ENCODE results near the gene TACR3. TPM values are rescaled to one million over a fixed set of nuclear protein-coding genes. Genes with fewer than 3 reads are reported as not detected.
"Not testable (repeated sequence)": the region's sequence is repeated elsewhere in the genome, so short reads cannot be mapped to it uniquely, and the experiment has no call there.

Gene TACR3
- total and polyA plus RNA-seq, 9 of the 15 experiments (the other 6 are each of a cell fraction or from before 2014, with no cell fraction given): not detected

- Histone ChIP-seq H2AFZ (ENCODE audit: low read depth, low read length) (no peak overlapping the region), H3K4me3 (no peak overlapping the region), H3K4me1 (replicated peaks in 1 of 2; ENCODE audit: control insufficient read depth in 2 of 2, insufficient read depth in 2 of 2, low read length in 2 of 2) (no peaks in the 10 kb centered on the region), H3K27me3 (ENCODE audit: control insufficient read depth in 2 of 2, insufficient read depth in 2 of 2, low read length in 2 of 2) (no peaks in the 10 kb centered on the region), H3K9me1 (ENCODE audit: control insufficient read depth, insufficient read depth, low read length) (no peaks in the 10 kb centered on the region), H3K9ac (ENCODE audit: insufficient read depth in 1 of 2, low read depth in 2 of 2, low read length in 2 of 2) (no peak overlapping the region), H3K36me3 (ENCODE audit: control insufficient read depth, insufficient read depth, low read length) (no peaks in the 10 kb centered on the region), H3K9me3 (replicated peaks; ENCODE audit: control insufficient read depth, insufficient read depth, low read depth, low read length) (no peaks in the 10 kb centered on the region), H4K20me1 (replicated peaks; ENCODE audit: control insufficient read depth, insufficient read depth, low read length) (no peaks in the 10 kb centered on the region), H3K4me2 (ENCODE audit: insufficient read depth, low read length) (no peak overlapping the region), H3K27ac (ENCODE audit: extremely low read depth, low read depth, low read length) (no peak overlapping the region), H3K79me2 (ENCODE audit: control insufficient read depth, insufficient read depth, low read length) (no peaks in the 10 kb centered on the region)
- in situ Hi-C loops (cut with MboI) (no loop called here), intact Hi-C loops (cut with micrococcal nuclease) (no loop called here)
- CTCF ChIA-PET (ENCODE audit: low intra/inter-chr PET ratio): no interaction called here
- BruUV-seq (replicated peaks): no TSS peak
- POLR2A ChIA-PET: no interaction called here
- ATAC-seq (no peak), FAIRE-seq (no peak), DNase-seq (ENCODE audit: extremely low read depth in 1 of 4, low spot score in 3 of 4) (no peak)
- whole genome bisulfite sequencing (ENCODE audit: insufficient coverage, low coverage, missing lambda C conversion rate): 2% methylated on average over 4 of the region's 4 CpGs
- TF ChIP-seq, protein P1, sequence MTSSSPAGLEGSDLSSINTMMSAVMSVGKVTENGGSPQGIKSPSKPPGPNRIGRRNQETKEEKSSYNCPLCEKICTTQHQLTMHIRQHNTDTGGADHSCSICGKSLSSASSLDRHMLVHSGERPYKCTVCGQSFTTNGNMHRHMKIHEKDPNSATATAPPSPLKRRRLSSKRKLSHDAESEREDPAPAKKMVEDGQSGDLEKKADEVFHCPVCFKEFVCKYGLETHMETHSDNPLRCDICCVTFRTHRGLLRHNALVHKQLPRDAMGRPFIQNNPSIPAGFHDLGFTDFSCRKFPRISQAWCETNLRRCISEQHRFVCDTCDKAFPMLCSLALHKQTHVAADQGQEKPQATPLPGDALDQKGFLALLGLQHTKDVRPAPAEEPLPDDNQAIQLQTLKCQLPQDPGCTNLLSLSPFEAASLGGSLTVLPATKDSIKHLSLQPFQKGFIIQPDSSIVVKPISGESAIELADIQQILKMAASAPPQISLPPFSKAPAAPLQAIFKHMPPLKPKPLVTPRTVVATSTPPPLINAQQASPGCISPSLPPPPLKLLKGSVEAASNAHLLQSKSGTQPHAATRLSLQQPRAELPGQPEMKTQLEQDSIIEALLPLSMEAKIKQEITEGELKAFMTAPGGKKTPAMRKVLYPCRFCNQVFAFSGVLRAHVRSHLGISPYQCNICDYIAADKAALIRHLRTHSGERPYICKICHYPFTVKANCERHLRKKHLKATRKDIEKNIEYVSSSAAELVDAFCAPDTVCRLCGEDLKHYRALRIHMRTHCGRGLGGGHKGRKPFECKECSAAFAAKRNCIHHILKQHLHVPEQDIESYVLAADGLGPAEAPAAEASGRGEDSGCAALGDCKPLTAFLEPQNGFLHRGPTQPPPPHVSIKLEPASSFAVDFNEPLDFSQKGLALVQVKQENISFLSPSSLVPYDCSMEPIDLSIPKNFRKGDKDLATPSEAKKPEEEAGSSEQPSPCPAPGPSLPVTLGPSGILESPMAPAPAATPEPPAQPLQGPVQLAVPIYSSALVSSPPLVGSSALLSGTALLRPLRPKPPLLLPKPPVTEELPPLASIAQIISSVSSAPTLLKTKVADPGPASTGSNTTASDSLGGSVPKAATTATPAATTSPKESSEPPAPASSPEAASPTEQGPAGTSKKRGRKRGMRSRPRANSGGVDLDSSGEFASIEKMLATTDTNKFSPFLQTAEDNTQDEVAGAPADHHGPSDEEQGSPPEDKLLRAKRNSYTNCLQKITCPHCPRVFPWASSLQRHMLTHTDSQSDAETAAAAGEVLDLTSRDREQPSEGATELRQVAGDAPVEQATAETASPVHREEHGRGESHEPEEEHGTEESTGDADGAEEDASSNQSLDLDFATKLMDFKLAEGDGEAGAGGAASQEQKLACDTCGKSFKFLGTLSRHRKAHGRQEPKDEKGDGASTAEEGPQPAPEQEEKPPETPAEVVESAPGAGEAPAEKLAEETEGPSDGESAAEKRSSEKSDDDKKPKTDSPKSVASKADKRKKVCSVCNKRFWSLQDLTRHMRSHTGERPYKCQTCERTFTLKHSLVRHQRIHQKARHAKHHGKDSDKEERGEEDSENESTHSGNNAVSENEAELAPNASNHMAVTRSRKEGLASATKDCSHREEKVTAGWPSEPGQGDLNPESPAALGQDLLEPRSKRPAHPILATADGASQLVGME (CRISPR knock-in tag; IDR thresholded peaks at IDR 0.05): no peak
- TF ChIP-seq ZNF263 (CRISPR knock-in tag; IDR thresholded peaks at IDR 0.05; ENCODE audit: borderline replicate concordance): no peak
- TF ChIP-seq E2F3 (CRISPR knock-in tag; IDR thresholded peaks at IDR 0.05): no peak
- TF ChIP-seq ZNF184 (CRISPR knock-in tag; IDR thresholded peaks at IDR 0.05): no peak
- TF ChIP-seq DDX20 (tag; IDR thresholded peaks at IDR 0.05; ENCODE audit: low read depth): no peak
- TF ChIP-seq, protein P2, sequence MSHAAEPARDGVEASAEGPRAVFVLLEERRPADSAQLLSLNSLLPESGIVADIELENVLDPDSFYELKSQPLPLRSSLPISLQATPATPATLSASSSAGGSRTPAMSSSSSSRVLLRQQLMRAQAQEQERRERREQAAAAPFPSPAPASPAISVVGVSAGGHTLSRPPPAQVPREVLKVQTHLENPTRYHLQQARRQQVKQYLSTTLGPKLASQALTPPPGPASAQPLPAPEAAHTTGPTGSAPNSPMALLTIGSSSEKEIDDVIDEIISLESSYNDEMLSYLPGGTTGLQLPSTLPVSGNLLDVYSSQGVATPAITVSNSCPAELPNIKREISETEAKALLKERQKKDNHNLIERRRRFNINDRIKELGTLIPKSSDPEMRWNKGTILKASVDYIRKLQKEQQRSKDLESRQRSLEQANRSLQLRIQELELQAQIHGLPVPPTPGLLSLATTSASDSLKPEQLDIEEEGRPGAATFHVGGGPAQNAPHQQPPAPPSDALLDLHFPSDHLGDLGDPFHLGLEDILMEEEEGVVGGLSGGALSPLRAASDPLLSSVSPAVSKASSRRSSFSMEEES (CRISPR knock-in tag; IDR thresholded peaks at IDR 0.05): no peak
- TF ChIP-seq PCBP2 (IDR thresholded peaks at IDR 0.05; ENCODE audit: low read depth, low read length, poor library complexity, severe bottlenecking): no peak
These were observed 152.2 kb downstream of the TACR3 start for GRCh38 chr4:103567591-103567990.

- H3K4me2 ChIP-seq (ENCODE audit: insufficient read depth, low read length); H3K9me3 ChIP-seq (replicated peaks; ENCODE audit: control insufficient read depth, insufficient read depth, low read depth, low read length); H2AFZ ChIP-seq (ENCODE audit: low read depth, low read length); H3K27ac ChIP-seq (ENCODE audit: extremely low read depth, low read depth, low read length); POLR2A ChIA-PET; H3K36me3 ChIP-seq (ENCODE audit: control insufficient read depth, insufficient read depth, low read length); H3K27me3 ChIP-seq (ENCODE audit: control insufficient read depth in 2 of 2, insufficient read depth in 2 of 2, low read length in 2 of 2); FAIRE-seq; H3K9ac ChIP-seq (ENCODE audit: insufficient read depth in 1 of 2, low read depth in 2 of 2, low read length in 2 of 2); H3K79me2 ChIP-seq (ENCODE audit: control insufficient read depth, insufficient read depth, low read length); CTCF ChIA-PET (ENCODE audit: low intra/inter-chr PET ratio); ATAC-seq; H3K4me3 ChIP-seq; in situ Hi-C loops (cut with MboI); intact Hi-C loops (cut with micrococcal nuclease); H3K9me1 ChIP-seq (ENCODE audit: control insufficient read depth, insufficient read depth, low read length); BruUV-seq (replicated peaks); DNase-seq (ENCODE audit: extremely low read depth in 1 of 4, low spot score in 3 of 4); H4K20me1 ChIP-seq (replicated peaks; ENCODE audit: control insufficient read depth, insufficient read depth, low read length); H3K4me1 ChIP-seq (replicated peaks in 1 of 2; ENCODE audit: control insufficient read depth in 2 of 2, insufficient read depth in 2 of 2, low read length in 2 of 2): not testable (repeated sequence)
- WGBS (ENCODE audit: insufficient coverage, low coverage, missing lambda C conversion rate): 0% methylated on average over 3 of the region's 5 CpGs
These were observed 160.6 kb downstream of the TACR3 start for GRCh38 chr4:103559178-103559577.
